ENCODE measurements around the gene APOD. TPM values are rescaled to one million over a fixed set of nuclear protein-coding genes. Genes with fewer than 3 reads are reported as not detected.

APOD gene
- total RNA-seq, 1 experiment from 2014 or later: not detected

DNA sequence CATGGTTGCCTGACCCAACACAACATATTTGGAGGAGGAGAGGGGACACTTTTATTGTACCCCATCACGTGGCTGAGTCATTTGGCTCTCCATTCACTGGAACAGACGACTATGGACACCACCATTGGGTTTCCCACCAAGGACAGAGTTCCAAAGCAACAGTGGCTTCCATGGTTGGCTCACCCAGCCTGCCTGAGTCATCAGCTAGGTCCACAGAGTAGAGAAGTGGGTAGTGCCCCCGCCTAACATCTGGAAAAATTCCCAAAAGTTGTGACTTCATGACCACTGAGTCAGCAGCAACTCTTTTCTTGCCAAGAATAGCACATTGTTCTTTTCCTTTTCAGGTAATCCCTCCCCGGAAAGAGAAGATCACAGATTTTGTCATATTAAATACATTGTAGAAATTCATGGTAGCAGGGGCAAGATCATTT, 37.6 kb downstream of the APOD start:
- no peak overlapping the region for H2BK5ac ChIP-seq (ENCODE audit: insufficient read length, low read length)
- Mint-ChIP-seq H3K9me3 (no peaks in the 10 kb centered on the region), H3K4me3 (no peak overlapping the region), H3K27me3 (ENCODE audit: low read depth) (peaks cover 35% of the 10 kb centered on the region), H3K27ac (no peak overlapping the region), H3K36me3 (ENCODE audit: insufficient read depth in 1 of 3, low read depth in 3 of 3) (peaks cover 0 to 2% (median 0%) of the 10 kb centered on the region in 3 experiments; a peak in 1 of 7 replicates), H3K4me1 (peaks cover 39 to 53% of the 10 kb centered on the region in 2 experiments)
- H3K23ac ChIP-seq (ENCODE audit: insufficient read length, low read depth, low read length): no peak overlapping the region
- H2BK120ac ChIP-seq (ENCODE audit: low read depth, low read length, poor library complexity, severe bottlenecking): no peak overlapping the region
- H2BK15ac ChIP-seq (ENCODE audit: low read depth, low read length): no peak overlapping the region
- H2BK20ac ChIP-seq (ENCODE audit: low read depth, low read length, poor library complexity, severe bottlenecking): no peak overlapping the region
- H3K4me2 ChIP-seq (ENCODE audit: insufficient read depth, insufficient read length, low read length): no peak overlapping the region
- TF ChIP-seq, protein P1, sequence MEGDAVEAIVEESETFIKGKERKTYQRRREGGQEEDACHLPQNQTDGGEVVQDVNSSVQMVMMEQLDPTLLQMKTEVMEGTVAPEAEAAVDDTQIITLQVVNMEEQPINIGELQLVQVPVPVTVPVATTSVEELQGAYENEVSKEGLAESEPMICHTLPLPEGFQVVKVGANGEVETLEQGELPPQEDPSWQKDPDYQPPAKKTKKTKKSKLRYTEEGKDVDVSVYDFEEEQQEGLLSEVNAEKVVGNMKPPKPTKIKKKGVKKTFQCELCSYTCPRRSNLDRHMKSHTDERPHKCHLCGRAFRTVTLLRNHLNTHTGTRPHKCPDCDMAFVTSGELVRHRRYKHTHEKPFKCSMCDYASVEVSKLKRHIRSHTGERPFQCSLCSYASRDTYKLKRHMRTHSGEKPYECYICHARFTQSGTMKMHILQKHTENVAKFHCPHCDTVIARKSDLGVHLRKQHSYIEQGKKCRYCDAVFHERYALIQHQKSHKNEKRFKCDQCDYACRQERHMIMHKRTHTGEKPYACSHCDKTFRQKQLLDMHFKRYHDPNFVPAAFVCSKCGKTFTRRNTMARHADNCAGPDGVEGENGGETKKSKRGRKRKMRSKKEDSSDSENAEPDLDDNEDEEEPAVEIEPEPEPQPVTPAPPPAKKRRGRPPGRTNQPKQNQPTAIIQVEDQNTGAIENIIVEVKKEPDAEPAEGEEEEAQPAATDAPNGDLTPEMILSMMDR (conservative IDR thresholded peaks at IDR 0.05): no peak
- no peak overlapping the region for H3K4ac ChIP-seq (ENCODE audit: low read depth, low read length)
- no peaks in the 10 kb centered on the region for H3K79me1 ChIP-seq (ENCODE audit: insufficient read depth, low read depth, low read length, poor library complexity, severe bottlenecking)
- no peak overlapping the region for H3K27ac ChIP-seq (ENCODE audit: insufficient read length, low read depth, low read length)
- peaks cover 9% of the 10 kb centered on the region; the same call in 1 of the 2 replicates for H3K4me1 ChIP-seq (ENCODE audit: insufficient read depth, low read length)
- no peak overlapping the region for H4K5ac ChIP-seq (ENCODE audit: insufficient read length, low read depth, low read length)
- no peaks in the 10 kb centered on the region for H3K9me3 ChIP-seq (ENCODE audit: control insufficient read depth, low read depth, low read length)
- WGBS (ENCODE audit: extremely low coverage, insufficient read length, low lambda C conversion rate): no CpG with 5 or more reads among the region's 4 CpGs
- no peak overlapping the region for H3K14ac ChIP-seq (ENCODE audit: insufficient read depth, low read length)
- no peak overlapping the region for H4K91ac ChIP-seq (ENCODE audit: insufficient read length, low read depth, low read length)
- no peaks in the 10 kb centered on the region; the same call in 1 of the 2 replicates for H3K27me3 ChIP-seq (ENCODE audit: insufficient read depth, low read length)
- H3K56ac ChIP-seq (ENCODE audit: insufficient read length, low read depth, low read length): no peak overlapping the region
- no peak overlapping the region for H3T11ph ChIP-seq (ENCODE audit: low read length)
- no peak for DNase-seq
- no peaks in the 10 kb centered on the region for H4K20me1 ChIP-seq (ENCODE audit: control insufficient read depth, insufficient read depth, insufficient read length)
- H4K8ac ChIP-seq (replicated peaks; ENCODE audit: insufficient read length, low read depth, low read length): no peak overlapping the region
- H3K23me2 ChIP-seq (ENCODE audit: insufficient read length, low read depth, low read length, poor library complexity, severe bottlenecking): peaks cover 9% of the 10 kb centered on the region
- no peak overlapping the region for H2AFZ ChIP-seq (ENCODE audit: low read length)
- no peak overlapping the region for H3K9ac ChIP-seq (ENCODE audit: extremely low read depth, insufficient read length, low read length)
- no peak overlapping the region for H3K18ac ChIP-seq (ENCODE audit: insufficient read length, low read depth, low read length)
- H2AK5ac ChIP-seq (ENCODE audit: insufficient read length, low read length): no peak overlapping the region
- H2BK12ac ChIP-seq (ENCODE audit: insufficient read length, low read depth, low read length): no peak overlapping the region
- peaks cover 3% of the 10 kb centered on the region; the same call in 1 of the 2 replicates for H3K79me2 ChIP-seq (ENCODE audit: insufficient read depth, low read length)
